ENCODE measurements around the gene GPC5. TPM values are rescaled to one million over a fixed set of nuclear protein-coding genes. Genes with fewer than 3 reads are reported as not detected.

The GPC5 gene
- total RNA-seq, 2 donors from 2014 or later, result 0.55 to 1.0 TPM

- peaks cover 4% of the 10 kb centered on the region for H3K36me3 Mint-ChIP-seq
These were observed 148.5 kb downstream of the GPC5 start for GRCh38 chr13:91546900-91547299.

GRCh38 chr13:91553584-91553983, 155.2 kb downstream of the GPC5 start:
- no peak for DNase-seq (ENCODE audit: low spot score)
- Mint-ChIP-seq H3K9me3 (peaks cover 6% of the 10 kb centered on the region), H3K4me3 (no peak overlapping the region), H3K27me3 (no peaks in the 10 kb centered on the region), H3K27ac (no peak overlapping the region), H3K36me3 (peaks cover 2% of the 10 kb centered on the region), H3K4me1 (ENCODE audit: low read depth in 2 of 2) (no peaks in the 10 kb centered on the region)
- ATAC-seq, result no peak

More at GRCh38 chr13:91546900-91547299, 148.5 kb downstream of the GPC5 start:
- no peak overlapping the region for H3K4me3 Mint-ChIP-seq
- ATAC-seq (no peak), DNase-seq (ENCODE audit: low spot score) (no peak)
- H3K27ac Mint-ChIP-seq, result no peak overlapping the region
- no peaks in the 10 kb centered on the region for H3K4me1 Mint-ChIP-seq (ENCODE audit: low read depth in 2 of 2)
- H3K27me3 Mint-ChIP-seq, result no peaks in the 10 kb centered on the region
- peaks cover 8% of the 10 kb centered on the region for H3K9me3 Mint-ChIP-seq

DNA sequence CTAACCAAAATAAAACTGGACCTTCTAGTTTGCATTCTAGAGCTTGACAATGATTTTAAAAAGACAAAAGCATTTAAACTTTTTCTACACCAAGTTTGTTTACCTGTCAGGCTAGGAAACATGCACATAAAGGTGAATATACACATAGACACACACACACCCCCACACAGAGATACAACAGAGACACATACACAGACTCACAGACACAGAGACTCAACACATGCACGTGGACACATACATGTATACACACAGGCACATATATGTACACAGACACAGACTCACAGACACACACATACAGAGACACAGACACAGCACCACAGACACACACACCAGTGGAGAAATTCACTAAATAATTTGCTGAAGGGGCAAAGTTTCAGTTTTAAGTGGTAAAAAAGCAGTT, 155.7 kb downstream of the GPC5 start:
- H3K36me3 Mint-ChIP-seq, result no peaks in the 10 kb centered on the region
- no peak overlapping the region for H3K4me3 Mint-ChIP-seq
- no peaks in the 10 kb centered on the region for H3K4me1 Mint-ChIP-seq (ENCODE audit: low read depth in 2 of 2)
- DNase-seq (ENCODE audit: low spot score), result no peak
- H3K27me3 Mint-ChIP-seq, result no peaks in the 10 kb centered on the region
- no peak for ATAC-seq
- peaks cover 5% of the 10 kb centered on the region for H3K9me3 Mint-ChIP-seq
- H3K27ac Mint-ChIP-seq, result no peak overlapping the region

DNA sequence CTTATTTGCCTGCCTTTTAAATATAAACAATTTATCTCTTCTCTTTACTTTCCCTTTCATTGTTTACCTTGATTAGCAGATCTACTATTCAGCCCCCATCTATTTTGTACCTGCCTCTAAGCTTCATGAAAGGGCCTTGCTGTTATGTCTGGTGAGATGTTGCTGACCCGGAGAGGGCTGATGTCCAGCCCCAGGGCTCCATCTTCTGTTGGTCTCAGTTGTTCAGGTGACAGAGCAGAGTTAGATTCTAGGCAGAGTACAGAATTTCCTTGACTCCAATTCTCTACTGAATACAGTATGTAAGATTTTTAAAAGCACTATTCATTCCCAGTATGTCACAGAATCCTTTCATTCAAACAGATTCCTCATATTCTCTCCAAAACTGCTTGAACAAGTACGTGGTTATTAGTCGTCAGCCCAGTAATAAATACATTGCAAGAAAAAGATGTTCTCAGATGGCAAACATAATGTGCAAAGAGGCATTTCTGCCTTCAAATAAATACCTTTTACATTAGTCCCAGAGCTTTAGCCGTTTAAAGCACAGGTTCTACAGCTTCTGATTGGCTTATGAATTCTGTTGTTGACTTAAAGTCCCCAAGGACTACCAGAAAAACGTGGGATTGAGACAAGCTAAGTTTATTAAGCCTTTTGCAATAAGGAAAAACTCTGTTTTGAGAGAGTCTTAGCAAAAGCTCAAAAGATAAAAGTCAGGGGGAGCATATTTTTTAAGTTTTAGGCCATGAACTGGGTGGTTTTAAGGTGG, 159.1 kb downstream of the GPC5 start:
- DNase-seq (ENCODE audit: low spot score), result no peak
- Mint-ChIP-seq H3K4me3 (no peak overlapping the region), H3K36me3 (no peaks in the 10 kb centered on the region), H3K27ac (no peak overlapping the region), H3K4me1 (ENCODE audit: low read depth in 2 of 2) (no peaks in the 10 kb centered on the region), H3K27me3 (no peaks in the 10 kb centered on the region), H3K9me3 (peaks cover 12% of the 10 kb centered on the region)
- no peak for ATAC-seq

DNA sequence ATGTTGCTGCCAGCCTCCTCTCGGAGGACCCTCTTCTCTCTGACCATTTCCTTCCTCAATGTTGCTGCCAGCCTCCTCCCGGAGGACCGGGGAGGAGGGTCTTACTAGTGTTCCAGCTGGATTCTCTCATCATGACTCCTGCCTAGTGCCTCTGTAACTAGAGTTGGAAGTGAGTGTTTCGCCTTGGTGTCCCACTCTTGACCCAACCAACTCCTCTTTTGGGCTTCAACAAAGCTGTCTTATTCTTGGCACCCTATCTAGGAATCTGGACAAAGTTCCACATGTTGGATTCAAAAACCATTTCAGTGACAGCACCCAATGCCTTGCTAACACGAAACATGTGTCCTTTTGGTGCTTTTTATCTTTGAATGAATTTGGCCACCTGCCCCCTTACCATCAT, 165.4 kb downstream of the GPC5 start:
- Mint-ChIP-seq H3K36me3 (no peaks in the 10 kb centered on the region), H3K9me3 (peaks cover 11% of the 10 kb centered on the region), H3K4me1 (ENCODE audit: low read depth in 2 of 2) (no peaks in the 10 kb centered on the region), H3K27ac (no peak overlapping the region), H3K4me3 (no peak overlapping the region), H3K27me3 (no peaks in the 10 kb centered on the region)
- no peak for ATAC-seq
- DNase-seq (ENCODE audit: low spot score), result no peak

DNA sequence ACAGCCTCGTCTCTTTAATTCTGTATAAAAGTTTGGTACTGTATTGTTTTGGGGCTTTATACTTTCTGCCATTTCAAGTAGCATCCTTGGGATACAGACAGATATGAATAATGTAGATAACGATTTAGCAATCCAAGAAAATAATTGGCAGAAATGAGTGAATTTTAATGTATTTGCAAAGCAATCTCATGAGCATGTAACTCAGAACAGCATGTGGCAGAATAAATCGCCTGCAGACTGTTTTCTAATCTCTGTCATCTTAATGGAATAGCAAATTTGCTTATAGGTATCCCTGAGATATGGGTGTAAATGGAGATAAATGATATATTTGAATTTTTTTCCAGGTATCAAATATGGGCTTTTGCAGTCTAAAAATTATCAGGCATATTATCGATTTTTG, 166.0 kb downstream of the GPC5 start:
- no peak overlapping the region for H3K4me3 Mint-ChIP-seq

DNA sequence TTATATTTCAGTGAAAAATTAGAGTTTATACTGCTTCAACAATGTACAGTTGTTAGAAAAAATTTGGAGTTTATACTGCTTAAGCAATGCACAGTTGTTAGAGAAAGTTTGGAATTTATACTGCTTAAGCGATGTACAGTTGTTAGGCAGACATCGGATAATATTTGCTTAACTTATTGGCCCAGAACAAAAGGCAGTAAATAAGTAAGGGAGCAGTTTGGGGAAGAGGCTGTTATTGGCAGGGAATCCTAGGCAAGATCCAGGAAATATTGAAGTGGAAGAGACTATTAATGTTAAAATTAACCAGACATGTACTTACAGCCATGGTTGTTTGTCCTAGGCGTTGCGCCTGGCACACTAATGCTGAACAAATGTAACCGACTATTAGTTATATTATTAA, 166.9 kb downstream of the GPC5 start:
- Mint-ChIP-seq H3K4me1 (ENCODE audit: low read depth in 2 of 2) (no peaks in the 10 kb centered on the region), H3K4me3 (no peak overlapping the region), H3K27me3 (no peaks in the 10 kb centered on the region), H3K36me3 (no peaks in the 10 kb centered on the region), H3K9me3 (peaks cover 3% of the 10 kb centered on the region), H3K27ac (no peak overlapping the region)
- ATAC-seq (no peak), DNase-seq (ENCODE audit: low spot score) (no peak)

More for the DNA sequence above, 166.0 kb downstream of the GPC5 start:
- DNase-seq (ENCODE audit: low spot score), result no peak
- Mint-ChIP-seq H3K27ac (no peak overlapping the region), H3K4me1 (ENCODE audit: low read depth in 2 of 2) (no peaks in the 10 kb centered on the region), H3K27me3 (no peaks in the 10 kb centered on the region), H3K9me3 (peaks cover 11% of the 10 kb centered on the region), H3K36me3 (no peaks in the 10 kb centered on the region)
- ATAC-seq, result no peak

DNA sequence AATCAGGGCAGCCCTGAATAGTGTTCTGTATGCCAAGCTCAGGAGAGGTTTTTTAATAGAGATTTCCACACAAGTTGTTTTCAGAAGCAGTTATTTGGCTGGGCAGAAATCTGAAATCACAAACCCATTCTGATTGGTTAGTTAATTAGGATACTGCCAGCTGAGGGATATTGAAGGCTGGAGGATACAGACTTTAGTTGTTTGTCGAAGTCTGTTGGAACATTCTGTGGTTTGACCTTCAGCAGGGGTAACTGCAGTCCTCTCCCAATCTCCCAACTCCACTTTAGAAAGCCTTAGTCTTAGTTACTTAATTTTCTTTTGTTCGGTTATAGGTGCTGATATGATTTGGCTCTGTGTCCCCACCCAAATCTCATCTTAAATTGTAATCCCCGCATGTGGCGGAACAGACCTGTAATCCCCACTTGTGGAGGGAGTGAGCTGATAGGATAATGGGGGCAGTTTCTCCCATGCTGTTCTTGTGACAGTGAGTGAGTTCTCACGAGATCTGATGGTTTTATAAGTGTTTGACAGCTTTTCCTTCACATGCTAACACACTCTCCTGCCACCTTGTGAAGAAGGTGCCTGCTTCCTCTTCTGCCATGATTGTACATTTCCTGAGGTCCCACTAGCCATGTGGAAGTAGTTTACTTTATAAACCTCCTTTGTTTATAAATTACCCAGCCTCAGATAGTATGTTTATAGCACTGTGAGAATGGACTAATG, 169.2 kb downstream of the GPC5 start:
- Mint-ChIP-seq H3K27ac (no peak overlapping the region), H3K4me1 (ENCODE audit: low read depth in 2 of 2) (no peaks in the 10 kb centered on the region), H3K4me3 (no peak overlapping the region), H3K36me3 (no peaks in the 10 kb centered on the region), H3K9me3 (peaks cover 3% of the 10 kb centered on the region), H3K27me3 (no peaks in the 10 kb centered on the region)
- ATAC-seq (no peak), DNase-seq (ENCODE audit: low spot score) (no peak)

- Mint-ChIP-seq H3K4me3 (no peak overlapping the region), H3K36me3 (no peaks in the 10 kb centered on the region), H3K27me3 (no peaks in the 10 kb centered on the region), H3K4me1 (ENCODE audit: low read depth in 2 of 2) (no peaks in the 10 kb centered on the region), H3K27ac (no peak overlapping the region), H3K9me3 (no peaks in the 10 kb centered on the region)
- ATAC-seq (no peak), DNase-seq (ENCODE audit: low spot score) (no peak)
These were observed 173.3 kb downstream of the GPC5 start for GRCh38 chr13:91571681-91572080.

DNA sequence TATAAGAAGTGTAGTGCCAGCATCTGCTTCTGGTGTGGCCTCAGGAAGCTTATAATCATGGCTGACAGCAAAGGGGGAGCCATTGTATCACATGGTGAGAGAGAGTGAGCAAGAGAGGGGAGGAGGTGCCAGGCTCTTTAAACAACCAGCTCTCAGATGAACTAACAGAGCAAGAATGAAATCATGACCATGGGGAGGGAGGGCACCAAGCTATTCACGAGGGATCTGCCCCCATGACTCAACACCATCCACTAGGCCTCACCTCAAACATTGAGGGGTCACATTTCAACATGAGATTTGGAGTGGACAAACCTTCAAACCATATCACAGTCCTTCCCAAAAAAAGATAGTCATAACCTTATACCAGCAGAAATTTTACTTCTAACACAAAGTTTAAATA, 174.0 kb downstream of the GPC5 start:
- Mint-ChIP-seq H3K36me3 (no peaks in the 10 kb centered on the region), H3K4me3 (no peak overlapping the region), H3K4me1 (ENCODE audit: low read depth in 2 of 2) (no peaks in the 10 kb centered on the region), H3K27me3 (no peaks in the 10 kb centered on the region), H3K9me3 (no peaks in the 10 kb centered on the region), H3K27ac (no peak overlapping the region)
- DNase-seq (ENCODE audit: low spot score) (no peak), ATAC-seq (no peak)

DNA sequence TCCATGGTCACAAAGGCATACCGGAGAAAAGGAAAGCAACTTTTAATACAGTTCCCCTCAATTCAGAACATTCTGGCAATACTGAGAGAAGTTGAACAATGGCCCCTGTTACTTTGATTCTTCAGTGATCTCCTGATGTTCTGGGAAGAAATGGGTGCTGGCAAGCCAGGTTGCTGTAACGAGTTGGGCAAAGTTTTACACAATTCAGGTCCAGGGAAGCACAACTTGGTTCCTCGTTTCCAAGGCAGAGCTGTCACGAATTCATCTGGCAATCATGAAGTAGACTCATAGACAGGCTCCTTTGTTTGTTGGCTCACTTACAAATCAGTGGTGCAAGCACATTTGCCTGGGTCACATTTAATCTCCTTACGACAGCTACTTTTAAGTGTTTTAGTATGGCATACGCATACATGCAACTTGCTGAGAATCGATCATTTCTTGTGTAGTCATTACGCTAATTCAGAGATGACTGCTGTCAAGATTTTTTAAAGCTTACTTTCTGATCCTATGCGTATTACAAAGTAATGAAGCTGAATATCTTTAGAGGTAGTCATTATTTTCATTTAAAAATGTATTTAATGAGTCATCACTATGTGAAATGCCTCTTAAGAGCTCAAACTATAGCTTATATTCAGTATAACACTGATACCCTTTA, 174.7 kb downstream of the GPC5 start:
- no peaks in the 10 kb centered on the region for H3K27me3 Mint-ChIP-seq
- H3K9me3 Mint-ChIP-seq, result no peaks in the 10 kb centered on the region
- H3K4me3 Mint-ChIP-seq, result no peak overlapping the region
- no peaks in the 10 kb centered on the region for H3K36me3 Mint-ChIP-seq
- no peak overlapping the region for H3K27ac Mint-ChIP-seq
- H3K4me1 Mint-ChIP-seq (ENCODE audit: low read depth in 2 of 2), result no peaks in the 10 kb centered on the region
- no peak for ATAC-seq
- DNase-seq (ENCODE audit: low spot score), result no peak

DNA sequence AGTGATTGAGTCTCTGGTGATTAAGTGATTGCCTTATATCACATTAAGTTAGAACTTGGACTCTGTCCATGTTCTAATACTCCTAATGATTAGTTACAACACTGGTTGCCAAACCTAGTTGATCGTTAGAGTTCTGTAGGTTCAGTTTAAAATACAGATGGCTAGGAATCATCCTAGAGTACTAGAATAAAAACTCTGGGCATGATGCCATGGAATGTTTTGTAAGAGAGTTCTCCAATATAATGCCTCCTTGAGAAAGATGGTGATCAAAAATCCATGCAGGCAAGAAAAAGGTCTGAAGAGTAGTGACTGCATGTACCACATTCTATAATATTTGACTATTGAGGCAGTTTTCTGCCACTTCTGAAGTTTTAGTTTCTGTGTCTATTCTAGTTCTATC, 176.3 kb downstream of the GPC5 start:
- Mint-ChIP-seq H3K36me3 (no peaks in the 10 kb centered on the region), H3K27ac (no peak overlapping the region), H3K4me3 (no peak overlapping the region), H3K4me1 (ENCODE audit: low read depth in 2 of 2) (no peaks in the 10 kb centered on the region), H3K27me3 (no peaks in the 10 kb centered on the region), H3K9me3 (no peaks in the 10 kb centered on the region)
- no peak for DNase-seq (ENCODE audit: low spot score)
- no peak for ATAC-seq

DNA sequence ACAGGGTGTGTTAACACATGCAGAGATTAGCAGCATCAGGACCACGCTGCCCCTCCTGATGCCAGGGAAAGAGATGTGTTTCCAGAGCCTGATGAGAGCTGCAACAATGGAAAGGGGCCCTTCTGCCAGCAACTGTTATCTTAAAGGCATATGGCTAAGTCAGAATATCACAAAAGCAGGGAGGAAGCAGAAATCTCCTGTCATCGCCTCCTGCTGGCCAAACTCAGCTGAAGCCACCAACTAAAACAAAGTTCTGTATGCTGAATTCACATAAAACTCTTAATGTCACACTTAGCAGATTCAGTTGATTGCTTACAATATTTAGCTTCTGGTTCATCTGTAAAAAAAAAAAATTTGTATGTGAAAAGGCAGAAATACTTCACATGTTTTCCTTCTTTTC, 178.2 kb downstream of the GPC5 start:
- Mint-ChIP-seq H3K36me3 (no peaks in the 10 kb centered on the region), H3K27me3 (no peaks in the 10 kb centered on the region), H3K9me3 (peaks cover 5% of the 10 kb centered on the region), H3K27ac (no peak overlapping the region), H3K4me1 (ENCODE audit: low read depth in 2 of 2) (no peaks in the 10 kb centered on the region), H3K4me3 (no peak overlapping the region)
- DNase-seq (ENCODE audit: low spot score) (no peak), ATAC-seq (no peak)

DNA sequence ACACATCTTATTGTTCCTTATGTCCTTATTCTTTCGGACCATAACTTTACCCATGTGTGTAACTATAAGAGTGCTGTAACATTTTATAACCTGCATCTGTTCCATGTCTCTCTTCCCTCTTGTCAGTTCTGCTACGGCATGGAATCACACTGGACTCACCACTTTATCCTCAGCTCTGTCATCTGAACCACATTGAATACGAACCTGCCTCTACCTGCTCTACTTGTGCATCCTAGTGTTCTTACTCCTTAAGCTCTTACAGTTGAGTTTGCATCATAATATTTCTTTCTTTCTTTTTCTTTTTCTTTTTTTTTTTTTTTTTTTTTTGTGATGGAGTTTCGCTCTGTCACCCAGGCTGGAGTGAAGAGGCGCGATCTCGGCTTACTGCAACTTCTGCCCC, 180.9 kb downstream of the GPC5 start:
- peaks cover 8% of the 10 kb centered on the region for H3K9me3 Mint-ChIP-seq
- no peak overlapping the region for H3K27ac Mint-ChIP-seq
- ATAC-seq, result no peak
- DNase-seq (ENCODE audit: low spot score), result no peak
- H3K4me3 Mint-ChIP-seq, result no peak overlapping the region
- no peaks in the 10 kb centered on the region for H3K4me1 Mint-ChIP-seq (ENCODE audit: low read depth in 2 of 2)
- H3K36me3 Mint-ChIP-seq, result no peaks in the 10 kb centered on the region
- no peaks in the 10 kb centered on the region for H3K27me3 Mint-ChIP-seq
